Fibroblast of lung (primary cell): Measurements from ENCODE around the gene TMPRSS2.

Experiments
- CTCF ChIP-seq, 2 donors: IDR thresholded peaks in 1 of 2; conservative IDR thresholded peaks in 1 of 2; 1 replicate in 1 of 2; 2 replicates in 1 of 2; pipeline ENCODE4 v1.5.1; 2011 to 2012; ENCODE audit warnings: low read length in 2 of 2, control low read depth in 1 of 2, inconsistent platforms in 1 of 2, low read depth in 1 of 2, mild to moderate bottlenecking in 1 of 2
- EZH2 ChIP-seq: IDR thresholded peaks from 2 replicates; pipeline ENCODE4 v1.5.1; 2012; ENCODE audit warnings: low read length, control low read depth, mild to moderate bottlenecking; ENCODE audit errors: missing control alignments

GRCh38 chr21:41503331-41503730, 4.6 kb downstream of the TMPRSS2 start:
- no peak for TF ChIP-seq CTCF (conservative IDR thresholded peaks at IDR 0.05 in 1 of 2, IDR thresholded peaks at IDR 0.05 in 1 of 2; ENCODE audit: low read depth in 1 of 2, low read length in 2 of 2)
- no peak for TF ChIP-seq EZH2
